A549 (cell line): ENCODE data around the gene TNFRSF11A. TPM values are rescaled to one million over a fixed set of nuclear protein-coding genes. Genes with fewer than 3 reads are reported as not detected.

Experiments used
- ATAC-seq, 2 experiments: fragments of 200-7000 bp in 1 of 2; fragments of >200 bp in 1 of 2; cut with Nextera tagmentation in 1 of 2; cut with Tn5 transposase in 1 of 2; 3 replicates each; pipeline versions ENCODE4 v1.8.0 to v1.9.1; 2018 to 2020; ENCODE audit warnings: mild to moderate bottlenecking in 1 of 2, moderate library complexity in 1 of 2
- CTCF ChIA-PET: fragments of 300-600 bp; sonication (Branson Sonifier 250); formaldehyde crosslinking; extraction: SDS; loops from one replicate; lab custom pipeline; 2021; ENCODE audit warnings: antibody characterized with exemption, inconsistent platforms; lab: Yijun Ruan, JAX
- POLR2A ChIA-PET: fragments of 350-600 bp; formaldehyde crosslinking; extraction: SDS; loops from one replicate; lab custom pipeline; 2021; ENCODE audit warnings: antibody characterized with exemption, inconsistent platforms; lab: Yijun Ruan, JAX
- DNase-seq, 2 experiments: peaks; one replicate each; pipeline versions ENCODE4 v3.0.0 to v3.0.0-alpha.2; 2011 to 2016; ENCODE audit warnings: low read depth in 1 of 2, low spot score in 1 of 2
- FAIRE-seq: peaks from 2 replicates; lab custom pipeline; 2011; peaks lifted over from hg19 to GRCh38; lab: Jason Lieb, UNC
- H3K27ac ChIP-seq, 2 experiments: fragments of >200 bp; sonication (Bioruptor Twin); formaldehyde crosslinking; 3 replicates each; pipeline ENCODE4 v1.5.1; 2016 to 2017
- H3K4me1 ChIP-seq: fragments of >200 bp; sonication (Bioruptor Twin); formaldehyde crosslinking; 3 replicates; pipeline ENCODE4 v1.6.1; 2016
- H3K4me2 ChIP-seq: fragments of >200 bp; sonication (Bioruptor Twin); formaldehyde crosslinking; 3 replicates; pipeline ENCODE4 v1.6.1; 2016
- H3K4me3 ChIP-seq: fragments of >200 bp; sonication (Bioruptor Twin); formaldehyde crosslinking; 3 replicates; pipeline ENCODE4 v1.5.1; 2016
- H3K9me3 ChIP-seq: fragments of >200 bp; sonication (Bioruptor Twin); formaldehyde crosslinking; 3 replicates; pipeline ENCODE4 v1.6.1; 2016
- BHLHE40 ChIP-seq: IDR thresholded peaks from 2 replicates; pipeline ENCODE4 v1.6.1; 2012; ENCODE audit warnings: low read depth, low read length, inconsistent platforms
- CBX2 ChIP-seq: fragments of 200-600 bp; sonication (generic); IDR thresholded peaks from 2 replicates; pipeline ENCODE4 v1.6.1; 2016; ENCODE audit warnings: low read depth, mild to moderate bottlenecking, borderline replicate concordance
- CHD2 ChIP-seq: fragments of 150-350 bp; IDR thresholded peaks from 2 replicates; pipeline ENCODE4 v1.6.1; 2014; ENCODE audit warnings: low read length; ENCODE audit not compliant: partially characterized antibody
- CHD4 ChIP-seq: fragments of 200-600 bp; sonication (generic); IDR thresholded peaks from 2 replicates; pipeline ENCODE4 v1.6.1; 2016; ENCODE audit warnings: antibody characterized with exemption, mild to moderate bottlenecking, borderline replicate concordance
- EHF ChIP-seq: fragments of 250-450 bp; sonication (Bioruptor Pico); IDR thresholded peaks from 2 replicates; pipeline ENCODE4 v1.5.0; 2020; ENCODE audit warnings: mild to moderate bottlenecking
- EP300 ChIP-seq, 2 experiments: fragments of >200 bp; sonication (Bioruptor Twin); formaldehyde crosslinking; IDR thresholded peaks; 2 replicates in 1 of 2; 3 replicates in 1 of 2; pipeline ENCODE4 v1.6.1; 2016 to 2017
- ESRRA ChIP-seq: fragments of 150-350 bp; IDR thresholded peaks from 2 replicates; pipeline ENCODE4 v1.6.1; 2014; ENCODE audit warnings: mild to moderate bottlenecking, low read length, borderline replicate concordance
- FOXS1 ChIP-seq: fragments of 250-450 bp; sonication (Bioruptor Pico); IDR thresholded peaks from 2 replicates; pipeline ENCODE4 v1.5.0; 2020; ENCODE audit warnings: mild to moderate bottlenecking, moderate library complexity
- HOXA7 ChIP-seq: fragments of 250-450 bp; sonication (Bioruptor Pico); IDR thresholded peaks from 2 replicates; pipeline ENCODE4 v1.5.0; 2020; ENCODE audit warnings: mild to moderate bottlenecking, moderate library complexity
- HOXB5 ChIP-seq: fragments of 250-450 bp; sonication (Bioruptor Pico); IDR thresholded peaks from 2 replicates; pipeline ENCODE4 v1.5.0; 2020; ENCODE audit warnings: mild to moderate bottlenecking, moderate library complexity
- JUNB ChIP-seq: fragments of >200 bp; sonication (Bioruptor Twin); formaldehyde crosslinking; IDR thresholded peaks from 2 replicates; pipeline ENCODE4 v1.6.1; 2016
- KDM1A ChIP-seq: fragments of 200-600 bp; sonication (generic); IDR thresholded peaks from 2 replicates; pipeline ENCODE4 v1.6.1; 2016; ENCODE audit warnings: low read depth, mild to moderate bottlenecking
- KDM5A ChIP-seq: fragments of 200-600 bp; sonication (generic); IDR thresholded peaks from 2 replicates; pipeline ENCODE4 v1.6.1; 2016; ENCODE audit warnings: antibody characterized with exemption, mild to moderate bottlenecking
- MAZ ChIP-seq: fragments of 150-350 bp; IDR thresholded peaks from 2 replicates; pipeline ENCODE4 v1.6.1; 2014; ENCODE audit warnings: antibody characterized with exemption, low read depth, low read length, borderline replicate concordance
- RAD21 ChIP-seq, 2 experiments: fragments of >200 bp in 1 of 2; sonication (Bioruptor Twin) in 1 of 2; formaldehyde crosslinking in 1 of 2; IDR thresholded peaks in 1 of 2; conservative IDR thresholded peaks in 1 of 2; 2 replicates in 1 of 2; 3 replicates in 1 of 2; pipeline ENCODE4 v1.6.1; 2012 to 2018; ENCODE audit warnings: inconsistent platforms in 1 of 2
- RARB ChIP-seq: fragments of 250-450 bp; sonication (Bioruptor Pico); IDR thresholded peaks from 2 replicates; pipeline ENCODE4 v1.8.0; 2021; ENCODE audit warnings: mild to moderate bottlenecking, moderate library complexity
- RCOR1 ChIP-seq: fragments of 150-350 bp; IDR thresholded peaks from 2 replicates; pipeline ENCODE4 v1.6.1; 2014; ENCODE audit warnings: antibody characterized with exemption, low read length, low read depth
- RNF2 ChIP-seq: fragments of 200-600 bp; sonication (generic); IDR thresholded peaks from 2 replicates; pipeline ENCODE4 v1.6.1; 2016; ENCODE audit warnings: low read depth, mild to moderate bottlenecking, antibody characterized with exemption, moderate library complexity, borderline replicate concordance
- TFCP2L1 ChIP-seq: fragments of 250-450 bp; sonication (Bioruptor Pico); IDR thresholded peaks from 2 replicates; pipeline ENCODE4 v1.5.0; 2021; ENCODE audit warnings: mild to moderate bottlenecking
- ZSCAN20 ChIP-seq: fragments of 250-450 bp; sonication (Bioruptor Pico); IDR thresholded peaks from 2 replicates; pipeline ENCODE4 v1.8.0; 2022; ENCODE audit warnings: mild to moderate bottlenecking, moderate library complexity
- WGBS: methylation state at CpG from one replicate; pipeline ENCODE4 v1.1.6; 2017; ENCODE audit errors: missing lambda C conversion rate; 5-methylcytosine and 5-hydroxymethylcytosine counted together
- polyA plus RNA-seq, 4 experiments: library from polyadenylated mRNA; depleted of rRNA in 3 of 4; stranded (reverse); fragments of >200 nt; fragmentation: RNase III in 1 of 4; extraction: RNeasy Plus Mini Kit Qiagen cat#74134 plus additional on column Dnase treatment in 1 of 4; gene quantifications; 2 replicates in 3 of 4; 3 replicates in 1 of 4; pipeline ENCODE4 v1.2.3, GENCODE V29; 2011 to 2017
- TF ChIP-seq, protein P1 (sequence below): fragments of 250-450 bp; sonication (Bioruptor Pico); IDR thresholded peaks from 2 replicates; pipeline ENCODE4 v1.5.0; 2021; ENCODE audit warnings: mild to moderate bottlenecking, moderate library complexity, borderline replicate concordance
- TF ChIP-seq, protein P2 (sequence below): fragments of >200 bp; sonication (Bioruptor Twin); formaldehyde crosslinking; IDR thresholded peaks from 3 replicates; pipeline ENCODE4 v1.5.1; 2016
- TF ChIP-seq, protein P3 (sequence below): fragments of 150-350 bp; IDR thresholded peaks from 2 replicates; pipeline ENCODE4 v1.6.1; 2014; ENCODE audit warnings: low read depth, mild to moderate bottlenecking, low read length

The TNFRSF11A gene
- polyA plus RNA-seq, 2 of the 4 experiments (the other 2 are of a cell fraction), result 1.9 to 4.0 TPM

DNA sequence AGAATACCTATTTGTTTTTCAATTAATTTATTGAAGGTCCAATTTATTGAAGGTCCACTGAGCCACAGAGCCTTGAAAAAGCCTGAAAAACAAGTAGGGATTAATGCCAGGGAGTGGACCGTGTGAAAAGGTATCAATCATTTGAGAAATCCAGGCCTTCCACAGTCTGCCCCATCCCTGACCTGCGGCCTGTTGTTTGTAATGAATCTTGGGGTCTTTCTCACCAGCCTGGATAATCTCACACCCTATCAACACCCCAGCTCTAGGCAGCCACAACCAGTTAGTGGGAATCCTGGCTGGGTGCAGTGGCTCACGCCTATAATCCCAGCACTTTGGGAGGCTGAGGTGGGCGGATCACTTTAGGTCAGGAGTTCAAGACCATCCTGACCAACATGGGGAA lies 47.8 kb downstream of the TNFRSF11A start:
- ChIA-PET CTCF (interaction anchor here (0.7 kb wide), 1 partner anchor 10 kb away, joined by 3 read pairs; no protein-coding TSS in a partner anchor), POLR2A (no interaction called here)
- Histone ChIP-seq H3K4me3 (no peak overlapping the region), H3K27ac (no peak overlapping the region), H3K9me3 (no peaks in the 10 kb centered on the region), H3K4me2 (no peak overlapping the region), H3K4me1 (no peaks in the 10 kb centered on the region)
- WGBS, result 85% methylated on average over 3 of the region's 4 CpGs
- FAIRE-seq, result no peak
- DNase-seq, result no peak
- no peak for TF ChIP-seq KDM5A
- TF ChIP-seq EHF (CRISPR knock-in tag), result no peak
- ATAC-seq, result no peak

DNA sequence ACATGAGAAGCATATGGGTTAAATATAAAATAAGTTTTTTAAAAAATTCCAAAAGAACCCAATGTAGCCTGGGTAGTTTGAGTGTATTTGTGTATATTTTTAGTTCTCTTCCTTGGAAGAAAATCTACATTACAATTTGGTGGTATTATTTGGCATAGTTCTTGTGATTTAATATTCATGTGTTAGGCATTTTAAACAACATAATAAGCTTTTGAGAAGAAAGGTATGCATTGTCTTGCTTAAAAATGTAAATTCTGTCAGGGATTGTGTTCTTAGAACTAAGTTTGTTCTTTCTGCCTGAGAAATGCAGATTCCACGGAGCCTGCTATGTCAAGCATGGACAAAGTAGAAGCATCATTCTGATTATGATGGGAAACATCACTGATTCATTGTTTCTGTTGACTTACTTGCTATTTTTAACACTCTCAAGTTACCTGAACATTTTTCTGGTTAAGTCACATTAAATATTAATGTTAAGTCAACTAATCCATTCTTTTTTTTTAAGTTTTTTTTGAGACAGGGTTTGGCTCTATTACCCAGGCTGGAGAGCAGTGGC lies 49.4 kb downstream of the TNFRSF11A start:
- FAIRE-seq (no peak), ATAC-seq (no peak)
- Histone ChIP-seq H3K27ac (no peak overlapping the region), H3K4me1 (no peaks in the 10 kb centered on the region), H3K4me2 (no peak overlapping the region), H3K9me3 (no peaks in the 10 kb centered on the region), H3K4me3 (no peak overlapping the region)
- POLR2A ChIA-PET, result no interaction called here
- CTCF ChIA-PET, result no interaction called here
- WGBS, result 37% methylated on average over 1 of the region's 1 CpG
- TF ChIP-seq CBX2 (no peak), JUNB (no peak), RCOR1 (no peak), ZSCAN20 (no peak), MAZ (no peak), RARB (no peak), FOXS1 (CRISPR knock-in tag) (no peak), TFCP2L1 (CRISPR knock-in tag) (no peak), RNF2 (no peak), CHD4 (no peak)
- TF ChIP-seq, protein P1, sequence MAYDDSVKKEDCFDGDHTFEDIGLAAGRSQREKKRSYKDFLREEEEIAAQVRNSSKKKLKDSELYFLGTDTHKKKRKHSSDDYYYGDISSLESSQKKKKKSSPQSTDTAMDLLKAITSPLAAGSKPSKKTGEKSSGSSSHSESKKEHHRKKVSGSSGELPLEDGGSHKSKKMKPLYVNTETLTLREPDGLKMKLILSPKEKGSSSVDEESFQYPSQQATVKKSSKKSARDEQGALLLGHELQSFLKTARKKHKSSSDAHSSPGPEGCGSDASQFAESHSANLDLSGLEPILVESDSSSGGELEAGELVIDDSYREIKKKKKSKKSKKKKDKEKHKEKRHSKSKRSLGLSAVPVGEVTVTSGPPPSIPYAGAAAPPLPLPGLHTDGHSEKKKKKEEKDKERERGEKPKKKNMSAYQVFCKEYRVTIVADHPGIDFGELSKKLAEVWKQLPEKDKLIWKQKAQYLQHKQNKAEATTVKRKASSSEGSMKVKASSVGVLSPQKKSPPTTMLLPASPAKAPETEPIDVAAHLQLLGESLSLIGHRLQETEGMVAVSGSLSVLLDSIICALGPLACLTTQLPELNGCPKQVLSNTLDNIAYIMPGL (CRISPR knock-in tag), result no peak
- TF ChIP-seq, all 56 proteins: peak for 0
- no peak for DNase-seq

DNA sequence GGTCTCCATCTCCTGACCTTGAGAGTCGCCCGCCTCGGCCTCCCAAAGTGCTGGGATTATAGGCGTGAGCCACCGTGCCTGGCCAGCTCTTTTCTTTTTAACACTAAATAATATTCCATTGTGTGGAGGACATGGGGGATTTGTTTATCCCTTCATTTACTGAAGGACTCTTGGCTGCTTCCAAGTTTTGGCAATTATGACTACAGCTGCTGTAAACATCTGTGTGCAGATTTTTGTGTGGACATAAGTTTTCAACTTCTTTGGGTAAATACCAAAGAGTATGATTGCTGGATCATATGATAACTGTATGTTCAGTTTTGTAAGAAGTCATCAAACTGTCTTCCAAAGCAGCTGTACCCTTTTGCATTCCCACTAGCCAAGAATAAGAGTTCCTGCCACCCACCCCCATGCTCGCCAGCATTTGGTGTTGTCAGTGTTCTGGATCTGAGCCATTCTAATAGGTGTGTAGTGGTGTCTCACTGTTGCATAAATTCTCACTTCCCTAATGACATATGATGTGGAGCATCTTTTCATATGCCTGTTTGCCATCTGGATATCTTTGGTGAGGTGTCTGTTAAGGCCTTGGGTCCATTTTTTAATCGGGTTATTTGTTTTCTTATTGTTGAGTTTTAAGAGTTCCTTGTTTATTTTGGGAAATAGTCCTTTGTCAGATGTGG lies 52.2 kb downstream of the TNFRSF11A start:
- ATAC-seq (no peak), FAIRE-seq (no peak)
- no peak overlapping the region for H3K27ac ChIP-seq
- TF ChIP-seq ESRRA, result no peak
- TF ChIP-seq, protein P2, sequence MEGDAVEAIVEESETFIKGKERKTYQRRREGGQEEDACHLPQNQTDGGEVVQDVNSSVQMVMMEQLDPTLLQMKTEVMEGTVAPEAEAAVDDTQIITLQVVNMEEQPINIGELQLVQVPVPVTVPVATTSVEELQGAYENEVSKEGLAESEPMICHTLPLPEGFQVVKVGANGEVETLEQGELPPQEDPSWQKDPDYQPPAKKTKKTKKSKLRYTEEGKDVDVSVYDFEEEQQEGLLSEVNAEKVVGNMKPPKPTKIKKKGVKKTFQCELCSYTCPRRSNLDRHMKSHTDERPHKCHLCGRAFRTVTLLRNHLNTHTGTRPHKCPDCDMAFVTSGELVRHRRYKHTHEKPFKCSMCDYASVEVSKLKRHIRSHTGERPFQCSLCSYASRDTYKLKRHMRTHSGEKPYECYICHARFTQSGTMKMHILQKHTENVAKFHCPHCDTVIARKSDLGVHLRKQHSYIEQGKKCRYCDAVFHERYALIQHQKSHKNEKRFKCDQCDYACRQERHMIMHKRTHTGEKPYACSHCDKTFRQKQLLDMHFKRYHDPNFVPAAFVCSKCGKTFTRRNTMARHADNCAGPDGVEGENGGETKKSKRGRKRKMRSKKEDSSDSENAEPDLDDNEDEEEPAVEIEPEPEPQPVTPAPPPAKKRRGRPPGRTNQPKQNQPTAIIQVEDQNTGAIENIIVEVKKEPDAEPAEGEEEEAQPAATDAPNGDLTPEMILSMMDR, result no peak
- TF ChIP-seq, all 56 proteins: peak for 0
- Histone ChIP-seq H3K4me2 (no peak overlapping the region), H3K4me1 (no peaks in the 10 kb centered on the region), H3K4me3 (no peak overlapping the region), H3K9me3 (no peaks in the 10 kb centered on the region)
- no peak for DNase-seq
- POLR2A ChIA-PET, result no interaction called here
- CTCF ChIA-PET, result no interaction called here
- WGBS, result 95% methylated on average over 7 of the region's 7 CpGs

DNA sequence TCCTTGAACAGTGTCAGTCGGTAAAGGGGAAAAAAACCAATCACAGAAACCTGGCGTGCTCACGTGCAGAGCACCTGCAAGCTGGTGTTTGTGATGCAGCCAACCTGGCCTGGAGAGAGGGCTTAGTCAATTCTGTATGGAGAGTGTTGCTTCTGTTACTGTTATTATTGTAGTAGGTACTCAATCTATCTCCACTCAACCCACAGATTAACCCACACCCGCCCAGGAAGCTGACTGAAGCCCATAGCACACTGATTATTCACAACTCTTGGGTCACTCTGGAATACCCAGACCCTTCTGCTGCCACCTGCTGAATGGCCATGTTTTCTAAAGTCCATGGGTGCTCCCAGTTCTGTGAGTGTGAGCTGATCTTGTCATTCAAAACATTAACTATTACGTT lies 53.9 kb downstream of the TNFRSF11A start:
- ChIA-PET POLR2A (no interaction called here), CTCF (no interaction called here)
- FAIRE-seq (no peak), ATAC-seq (no peak), DNase-seq (no peak)
- H3K4me1 ChIP-seq, result 0 out of 3 replicates have a peak, but pooled peaks cover 5% of the 10 kb centered on the region
- no peaks in the 10 kb centered on the region for H3K9me3 ChIP-seq
- TF ChIP-seq EP300 (IDR thresholded peaks at IDR 0.05) (no peak), HOXB5 (no peak), HOXA7 (no peak), KDM1A (no peak), CHD2 (no peak), RCOR1 (no peak), BHLHE40 (no peak), RAD21 (conservative IDR thresholded peaks at IDR 0.05 in 1 of 2, IDR thresholded peaks at IDR 0.05 in 1 of 2) (no peak)
- TF ChIP-seq, protein P2, result no peak
- TF ChIP-seq, protein P3, sequence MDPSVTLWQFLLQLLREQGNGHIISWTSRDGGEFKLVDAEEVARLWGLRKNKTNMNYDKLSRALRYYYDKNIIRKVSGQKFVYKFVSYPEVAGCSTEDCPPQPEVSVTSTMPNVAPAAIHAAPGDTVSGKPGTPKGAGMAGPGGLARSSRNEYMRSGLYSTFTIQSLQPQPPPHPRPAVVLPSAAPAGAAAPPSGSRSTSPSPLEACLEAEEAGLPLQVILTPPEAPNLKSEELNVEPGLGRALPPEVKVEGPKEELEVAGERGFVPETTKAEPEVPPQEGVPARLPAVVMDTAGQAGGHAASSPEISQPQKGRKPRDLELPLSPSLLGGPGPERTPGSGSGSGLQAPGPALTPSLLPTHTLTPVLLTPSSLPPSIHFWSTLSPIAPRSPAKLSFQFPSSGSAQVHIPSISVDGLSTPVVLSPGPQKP, result no peak
- no peak overlapping the region for H3K4me3 ChIP-seq
- H3K4me2 ChIP-seq, result no peak overlapping the region
- WGBS, result 86% methylated on average over 5 of the region's 5 CpGs
- no peak overlapping the region for H3K27ac ChIP-seq
